ENCODE results near the gene XPO1. TPM values are rescaled to one million over a fixed set of nuclear protein-coding genes. Genes with fewer than 3 reads are reported as not detected.
"Not testable (repeated sequence)": the region's sequence is repeated elsewhere in the genome, so short reads cannot be mapped to it uniquely, and the experiment has no call there.

The XPO1 gene
- total RNA-seq, 1 experiment from 2014 or later: 189 TPM

- Histone ChIP-seq H3K36me3 (ENCODE audit: control insufficient read depth, insufficient read depth, low read length) (peaks cover 31% of the 10 kb centered on the region), H3K9me3 (ENCODE audit: control insufficient read depth, insufficient read depth, low read depth, low read length) (no peaks in the 10 kb centered on the region), H3K27ac (ENCODE audit: low read length) (no peak overlapping the region), H3K4me3 (ENCODE audit: low read depth in 2 of 2, low read length in 2 of 2) (no peak overlapping the region), H3K27me3 (ENCODE audit: control insufficient read depth, insufficient read depth, low read length) (no peaks in the 10 kb centered on the region), H3K4me1 (ENCODE audit: control insufficient read depth, insufficient read depth, low read length) (peaks cover 7% of the 10 kb centered on the region)
- intact Hi-C loops (cut with micrococcal nuclease; ENCODE audit: unreplicated experiment) (no loop called here), in situ Hi-C loops (cut with HindIII; ENCODE audit: low pct_unique_long_range_greater_than_20kb, low sequenced_read_pairs) (no loop called here)
- ChIA-PET CTCF (no interaction called here), POLR2A (no interaction called here)
- no peak for DNase-seq (ENCODE audit: low read depth, low spot score)
- no peak for ATAC-seq
- TSS peak; percentile 95 for BruUV-seq (replicated peaks)
- TF ChIP-seq TCF7L2 (IDR thresholded peaks at IDR 0.05; ENCODE audit: low read depth, low read length) (no peak), POLR2AphosphoS5 (IDR thresholded peaks at IDR 0.05; ENCODE audit: low read depth, low read length) (no peak)
- TF ChIP-seq, protein P1, sequence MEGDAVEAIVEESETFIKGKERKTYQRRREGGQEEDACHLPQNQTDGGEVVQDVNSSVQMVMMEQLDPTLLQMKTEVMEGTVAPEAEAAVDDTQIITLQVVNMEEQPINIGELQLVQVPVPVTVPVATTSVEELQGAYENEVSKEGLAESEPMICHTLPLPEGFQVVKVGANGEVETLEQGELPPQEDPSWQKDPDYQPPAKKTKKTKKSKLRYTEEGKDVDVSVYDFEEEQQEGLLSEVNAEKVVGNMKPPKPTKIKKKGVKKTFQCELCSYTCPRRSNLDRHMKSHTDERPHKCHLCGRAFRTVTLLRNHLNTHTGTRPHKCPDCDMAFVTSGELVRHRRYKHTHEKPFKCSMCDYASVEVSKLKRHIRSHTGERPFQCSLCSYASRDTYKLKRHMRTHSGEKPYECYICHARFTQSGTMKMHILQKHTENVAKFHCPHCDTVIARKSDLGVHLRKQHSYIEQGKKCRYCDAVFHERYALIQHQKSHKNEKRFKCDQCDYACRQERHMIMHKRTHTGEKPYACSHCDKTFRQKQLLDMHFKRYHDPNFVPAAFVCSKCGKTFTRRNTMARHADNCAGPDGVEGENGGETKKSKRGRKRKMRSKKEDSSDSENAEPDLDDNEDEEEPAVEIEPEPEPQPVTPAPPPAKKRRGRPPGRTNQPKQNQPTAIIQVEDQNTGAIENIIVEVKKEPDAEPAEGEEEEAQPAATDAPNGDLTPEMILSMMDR (IDR thresholded peaks at IDR 0.05): no peak
- TF ChIP-seq, protein P2, sequence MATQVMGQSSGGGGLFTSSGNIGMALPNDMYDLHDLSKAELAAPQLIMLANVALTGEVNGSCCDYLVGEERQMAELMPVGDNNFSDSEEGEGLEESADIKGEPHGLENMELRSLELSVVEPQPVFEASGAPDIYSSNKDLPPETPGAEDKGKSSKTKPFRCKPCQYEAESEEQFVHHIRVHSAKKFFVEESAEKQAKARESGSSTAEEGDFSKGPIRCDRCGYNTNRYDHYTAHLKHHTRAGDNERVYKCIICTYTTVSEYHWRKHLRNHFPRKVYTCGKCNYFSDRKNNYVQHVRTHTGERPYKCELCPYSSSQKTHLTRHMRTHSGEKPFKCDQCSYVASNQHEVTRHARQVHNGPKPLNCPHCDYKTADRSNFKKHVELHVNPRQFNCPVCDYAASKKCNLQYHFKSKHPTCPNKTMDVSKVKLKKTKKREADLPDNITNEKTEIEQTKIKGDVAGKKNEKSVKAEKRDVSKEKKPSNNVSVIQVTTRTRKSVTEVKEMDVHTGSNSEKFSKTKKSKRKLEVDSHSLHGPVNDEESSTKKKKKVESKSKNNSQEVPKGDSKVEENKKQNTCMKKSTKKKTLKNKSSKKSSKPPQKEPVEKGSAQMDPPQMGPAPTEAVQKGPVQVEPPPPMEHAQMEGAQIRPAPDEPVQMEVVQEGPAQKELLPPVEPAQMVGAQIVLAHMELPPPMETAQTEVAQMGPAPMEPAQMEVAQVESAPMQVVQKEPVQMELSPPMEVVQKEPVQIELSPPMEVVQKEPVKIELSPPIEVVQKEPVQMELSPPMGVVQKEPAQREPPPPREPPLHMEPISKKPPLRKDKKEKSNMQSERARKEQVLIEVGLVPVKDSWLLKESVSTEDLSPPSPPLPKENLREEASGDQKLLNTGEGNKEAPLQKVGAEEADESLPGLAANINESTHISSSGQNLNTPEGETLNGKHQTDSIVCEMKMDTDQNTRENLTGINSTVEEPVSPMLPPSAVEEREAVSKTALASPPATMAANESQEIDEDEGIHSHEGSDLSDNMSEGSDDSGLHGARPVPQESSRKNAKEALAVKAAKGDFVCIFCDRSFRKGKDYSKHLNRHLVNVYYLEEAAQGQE (IDR thresholded peaks at IDR 0.05; ENCODE audit: insufficient read depth in 1 of 2, low read depth in 2 of 2, low read length in 1 of 2): no peak
Measured at GRCh38 chr2:61478086-61478485, 60.1 kb downstream of the XPO1 start.

GRCh38 chr2:61476929-61477589 lies 61.1 kb downstream of the XPO1 start:
- BruUV-seq (replicated peaks): not testable (repeated sequence)
- peaks cover 24% of the 10 kb centered on the region; the same call in 1 of the 2 replicates for H3K36me3 ChIP-seq (ENCODE audit: control insufficient read depth, insufficient read depth, low read length)

DNA sequence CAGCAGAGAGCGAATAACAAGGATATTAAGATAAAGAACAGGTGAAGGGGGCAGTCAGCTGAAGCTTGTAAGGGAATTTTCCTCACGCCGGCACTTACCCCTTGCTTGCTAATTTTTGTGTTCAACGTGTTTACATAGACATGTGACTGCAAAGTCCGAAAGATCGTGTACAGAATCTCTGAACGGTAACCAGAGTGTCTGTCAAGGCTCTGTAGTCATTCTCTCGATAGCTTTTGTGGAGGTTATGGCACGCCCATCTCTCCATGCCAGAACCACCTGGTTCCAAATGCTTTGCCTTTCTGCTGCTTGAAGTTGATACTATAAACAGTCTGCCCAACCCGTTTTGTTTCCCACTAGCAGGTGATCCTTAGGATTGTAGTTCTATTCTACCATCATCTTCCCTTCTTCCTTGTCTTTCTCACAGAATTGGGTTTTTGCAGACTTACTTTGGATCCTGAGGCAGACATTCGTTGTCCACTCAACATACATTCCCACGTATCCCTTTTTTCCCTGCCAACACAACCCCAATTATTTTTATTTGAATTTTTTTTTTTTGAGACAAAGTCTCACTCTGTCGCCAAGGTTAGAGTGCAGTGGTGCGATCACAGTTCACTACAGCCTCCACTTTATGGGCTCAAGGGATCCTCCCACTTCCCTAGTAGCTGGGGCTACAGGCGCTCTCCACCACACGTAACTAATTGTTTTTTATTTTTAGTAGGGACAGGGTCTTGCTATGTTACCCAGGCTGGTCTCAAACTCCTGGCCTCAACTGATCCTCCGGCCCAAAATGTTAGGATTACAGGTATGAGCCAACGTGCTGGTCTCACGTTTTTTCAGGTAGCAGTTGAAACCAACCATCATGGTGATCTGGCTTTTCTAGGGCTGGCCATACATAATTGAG lies 66.0 kb downstream of the XPO1 start:
- Histone ChIP-seq H3K4me3 (ENCODE audit: low read depth in 2 of 2, low read length in 2 of 2) (peak overlapping the region; percentile 85 to 95), H3K36me3 (ENCODE audit: control insufficient read depth, insufficient read depth, low read length) (no peaks in the 10 kb centered on the region; the same call in 1 of the 2 replicates), H3K9me3 (ENCODE audit: control insufficient read depth, insufficient read depth, low read depth, low read length) (no peaks in the 10 kb centered on the region), H3K27me3 (ENCODE audit: control insufficient read depth, insufficient read depth, low read length) (no peaks in the 10 kb centered on the region), H3K4me1 (ENCODE audit: control insufficient read depth, insufficient read depth, low read length) (peaks cover 4% of the 10 kb centered on the region), H3K27ac (ENCODE audit: low read length) (peak overlapping the region; percentile 97)
- ChIA-PET POLR2A (interaction anchor here (0.6 kb wide), 1 partner anchor 112 kb away, joined by 11 read pairs; no protein-coding TSS in a partner anchor), CTCF (no interaction called here)
- no peak for ATAC-seq
- DNase-seq (ENCODE audit: low read depth, low spot score): no peak
- intact Hi-C loops (cut with micrococcal nuclease; ENCODE audit: unreplicated experiment) (no loop called here), in situ Hi-C loops (cut with HindIII; ENCODE audit: low pct_unique_long_range_greater_than_20kb, low sequenced_read_pairs) (no loop called here)
- no TSS peak for BruUV-seq (replicated peaks)
- no peak for TF ChIP-seq SIN3A (IDR thresholded peaks at IDR 0.05; ENCODE audit: borderline replicate concordance, insufficient read depth, low read depth, low read length)
- no peak for TF ChIP-seq POLR2AphosphoS5 (IDR thresholded peaks at IDR 0.05; ENCODE audit: low read depth, low read length)
- no peak for TF ChIP-seq TCF7L2 (IDR thresholded peaks at IDR 0.05; ENCODE audit: low read depth, low read length)
- TF ChIP-seq, protein P2 (IDR thresholded peaks at IDR 0.05; ENCODE audit: insufficient read depth in 1 of 2, low read depth in 2 of 2, low read length in 1 of 2): no peak
- TF ChIP-seq, protein P1 (IDR thresholded peaks at IDR 0.05): no peak

More at GRCh38 chr2:61476929-61477589, 61.1 kb downstream of the XPO1 start:
- H3K27ac ChIP-seq (ENCODE audit: low read length); CTCF ChIA-PET; H3K9me3 ChIP-seq (ENCODE audit: control insufficient read depth, insufficient read depth, low read depth, low read length); H3K4me3 ChIP-seq (ENCODE audit: low read depth in 2 of 2, low read length in 2 of 2); POLR2A ChIA-PET; ATAC-seq; in situ Hi-C loops (cut with HindIII; ENCODE audit: low pct_unique_long_range_greater_than_20kb, low sequenced_read_pairs); intact Hi-C loops (cut with micrococcal nuclease; ENCODE audit: unreplicated experiment); H3K27me3 ChIP-seq (ENCODE audit: control insufficient read depth, insufficient read depth, low read length); DNase-seq (ENCODE audit: low read depth, low spot score): not testable (repeated sequence)
- H3K4me1 ChIP-seq (ENCODE audit: control insufficient read depth, insufficient read depth, low read length): peaks cover 10% of the 10 kb centered on the region
